ENCODE measurements around the gene SMOC1.

SMOC1 gene

DNA sequence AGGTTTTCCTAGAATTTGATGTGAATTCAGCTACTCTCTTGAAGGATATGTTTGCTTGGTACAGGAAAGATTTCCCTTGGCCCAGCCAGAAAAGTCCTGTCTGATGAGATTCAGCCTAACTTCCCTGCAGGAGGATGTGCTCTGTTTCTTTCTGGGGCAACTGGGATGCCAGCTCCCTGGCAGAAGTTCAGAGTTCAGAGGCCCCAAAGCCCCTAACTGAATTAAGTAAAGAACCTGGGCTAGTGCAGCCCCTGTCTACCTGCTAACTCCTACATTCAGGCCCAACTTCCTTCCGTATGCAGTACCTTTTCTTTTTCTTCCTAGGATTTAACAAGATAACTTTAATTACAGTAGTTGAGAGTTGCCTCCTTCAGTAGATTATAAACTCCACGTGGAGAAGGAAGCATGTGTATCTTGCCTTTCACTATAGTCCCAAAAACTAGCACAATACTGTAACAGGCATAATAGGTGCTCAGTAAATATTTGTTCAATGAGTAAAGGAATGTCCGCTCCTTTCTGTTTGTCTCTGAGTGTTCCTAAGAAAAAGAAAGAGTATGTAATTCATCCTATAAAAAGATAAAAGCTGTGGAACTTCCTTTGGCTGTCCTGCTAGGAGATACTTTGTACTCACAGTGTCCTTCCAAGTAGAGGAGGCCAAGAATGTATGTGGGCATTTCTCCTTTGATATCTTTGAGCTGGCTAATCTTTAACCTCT, 168.5 kb downstream of the SMOC1 start:
- TF ChIP-seq, protein P1, sequence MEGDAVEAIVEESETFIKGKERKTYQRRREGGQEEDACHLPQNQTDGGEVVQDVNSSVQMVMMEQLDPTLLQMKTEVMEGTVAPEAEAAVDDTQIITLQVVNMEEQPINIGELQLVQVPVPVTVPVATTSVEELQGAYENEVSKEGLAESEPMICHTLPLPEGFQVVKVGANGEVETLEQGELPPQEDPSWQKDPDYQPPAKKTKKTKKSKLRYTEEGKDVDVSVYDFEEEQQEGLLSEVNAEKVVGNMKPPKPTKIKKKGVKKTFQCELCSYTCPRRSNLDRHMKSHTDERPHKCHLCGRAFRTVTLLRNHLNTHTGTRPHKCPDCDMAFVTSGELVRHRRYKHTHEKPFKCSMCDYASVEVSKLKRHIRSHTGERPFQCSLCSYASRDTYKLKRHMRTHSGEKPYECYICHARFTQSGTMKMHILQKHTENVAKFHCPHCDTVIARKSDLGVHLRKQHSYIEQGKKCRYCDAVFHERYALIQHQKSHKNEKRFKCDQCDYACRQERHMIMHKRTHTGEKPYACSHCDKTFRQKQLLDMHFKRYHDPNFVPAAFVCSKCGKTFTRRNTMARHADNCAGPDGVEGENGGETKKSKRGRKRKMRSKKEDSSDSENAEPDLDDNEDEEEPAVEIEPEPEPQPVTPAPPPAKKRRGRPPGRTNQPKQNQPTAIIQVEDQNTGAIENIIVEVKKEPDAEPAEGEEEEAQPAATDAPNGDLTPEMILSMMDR (IDR thresholded peaks at IDR 0.05; ENCODE audit: insufficient read depth, low read depth, low read length, missing control alignments), result no peak
- H3K4me3 ChIP-seq (ENCODE audit: low read depth, low read length), result no peak overlapping the region
- no peak for DNase-seq (ENCODE audit: low read depth)

DNA sequence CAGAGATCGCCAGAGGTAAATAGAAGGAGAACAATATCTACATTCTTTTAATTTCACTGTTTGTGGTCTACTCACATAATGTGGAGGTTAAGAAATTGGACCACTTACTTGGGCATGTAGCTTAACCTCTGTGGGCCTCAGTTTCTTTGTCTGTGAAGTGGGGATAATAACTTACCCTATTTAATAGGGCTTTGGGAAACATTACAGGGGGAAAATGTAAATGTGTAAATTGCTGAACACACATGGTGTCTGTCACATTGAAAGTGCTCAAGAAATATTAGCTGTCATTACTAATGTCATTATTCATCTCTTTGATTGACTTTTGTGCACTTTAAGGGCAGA, 169.1 kb downstream of the SMOC1 start:
- DNase-seq (ENCODE audit: low read depth), result no peak
- H3K4me3 ChIP-seq (ENCODE audit: low read depth, low read length), result no peak overlapping the region
- TF ChIP-seq, protein P1 (IDR thresholded peaks at IDR 0.05; ENCODE audit: insufficient read depth, low read depth, low read length, missing control alignments), result no peak

DNA sequence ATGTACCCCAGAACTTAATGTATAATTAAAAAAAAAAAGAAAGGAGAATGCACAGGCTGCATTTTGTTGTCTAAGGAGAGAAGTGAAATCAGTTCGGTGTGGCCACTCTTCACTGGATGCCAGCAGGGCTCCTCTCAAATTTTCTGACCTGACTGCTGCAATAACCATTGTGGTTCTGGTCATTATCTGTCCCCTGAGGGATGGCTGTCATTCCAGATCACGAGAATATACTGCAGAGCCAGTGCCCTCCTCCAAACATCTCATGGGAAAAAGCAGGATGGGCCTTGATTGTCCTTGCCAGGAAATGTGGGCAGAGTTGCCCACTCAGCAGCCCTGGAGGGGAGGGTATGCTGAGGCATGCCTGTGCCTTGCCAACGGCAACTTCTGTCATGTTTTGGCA, 170.4 kb downstream of the SMOC1 start:
- H3K4me3 ChIP-seq (ENCODE audit: low read depth, low read length), result no peak overlapping the region
- DNase-seq (ENCODE audit: low read depth), result no peak
- TF ChIP-seq, protein P1 (IDR thresholded peaks at IDR 0.05; ENCODE audit: insufficient read depth, low read depth, low read length, missing control alignments), result no peak

DNA sequence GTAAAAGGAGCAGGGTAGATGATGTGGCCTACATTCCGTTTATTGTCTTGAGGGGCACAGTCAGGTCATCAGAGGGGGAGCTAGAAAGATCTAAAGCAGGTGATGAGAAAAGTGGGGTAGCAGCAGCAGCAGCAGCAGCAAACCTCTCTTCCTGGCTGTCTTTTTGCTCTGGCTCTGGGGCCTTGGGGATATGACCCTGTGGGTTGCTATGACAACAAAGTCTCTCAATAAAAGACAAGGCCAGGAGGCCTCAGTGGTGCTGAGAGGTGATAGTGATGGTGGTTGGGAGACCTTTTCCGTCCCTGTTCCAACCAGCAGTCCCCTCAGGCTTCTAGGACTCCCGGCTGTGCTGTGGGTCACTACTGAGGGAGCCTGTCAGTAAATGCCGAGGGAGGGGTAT, 170.9 kb downstream of the SMOC1 start:
- DNase-seq (ENCODE audit: low read depth), result no peak
- TF ChIP-seq, protein P1 (IDR thresholded peaks at IDR 0.05; ENCODE audit: insufficient read depth, low read depth, low read length, missing control alignments), result no peak
- no peak overlapping the region for H3K4me3 ChIP-seq (ENCODE audit: low read depth, low read length)

DNA sequence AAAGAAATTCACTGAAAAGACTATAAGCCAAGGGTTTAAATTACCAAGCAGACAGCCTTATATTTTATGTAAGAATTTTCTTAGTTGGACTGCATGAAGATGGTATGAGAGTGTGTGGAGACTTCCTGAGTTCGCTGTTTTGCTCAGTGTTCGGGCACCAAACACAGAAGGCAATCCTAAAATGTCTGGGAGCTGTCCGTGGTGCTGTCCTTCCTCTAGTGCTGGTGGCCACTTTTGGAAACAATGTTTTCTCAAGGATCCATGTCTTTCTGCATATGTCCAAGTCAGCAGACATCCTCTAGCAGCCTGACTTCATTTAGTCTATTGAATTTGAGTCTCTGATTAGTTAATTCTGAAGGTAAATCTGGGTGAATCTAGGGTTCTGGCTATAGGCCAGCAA, 173.8 kb downstream of the SMOC1 start:
- H3K4me3 ChIP-seq (ENCODE audit: low read depth, low read length), result no peak overlapping the region
- DNase-seq (ENCODE audit: low read depth), result peak; percentile 14

DNA sequence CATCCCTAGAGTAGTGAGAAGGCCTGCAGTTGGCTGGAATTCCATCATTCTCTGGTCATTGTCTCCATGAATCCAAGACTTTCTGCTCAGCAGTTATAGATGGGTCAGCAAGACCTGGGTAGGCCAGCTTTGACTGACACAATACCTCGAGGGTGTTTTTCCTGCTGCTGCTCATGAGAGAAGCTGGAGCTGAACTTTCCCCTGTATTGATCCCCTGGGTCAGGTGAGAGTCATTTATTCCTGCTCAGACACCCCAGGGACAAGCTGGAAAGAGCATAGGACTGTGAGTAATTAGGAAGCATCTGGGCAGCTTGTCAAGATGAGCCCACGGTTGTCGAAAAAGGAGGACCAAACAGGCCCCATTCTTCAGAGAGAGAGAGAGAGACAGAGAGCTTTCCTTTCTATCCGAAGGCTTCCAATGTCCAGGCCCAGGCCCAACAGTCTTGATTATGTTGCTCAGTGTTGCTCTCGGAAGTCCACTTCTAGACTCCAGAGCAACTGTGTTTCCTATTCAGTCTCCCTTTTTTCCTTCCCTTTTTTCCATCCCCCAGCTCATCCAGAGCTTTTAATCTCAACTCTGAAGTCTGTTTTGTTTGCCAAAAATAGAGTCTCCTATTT, 178.4 kb downstream of the SMOC1 start:
- H3K4me3 ChIP-seq (ENCODE audit: low read depth, low read length), result no peak overlapping the region
- TF ChIP-seq, protein P1 (IDR thresholded peaks at IDR 0.05; ENCODE audit: insufficient read depth, low read depth, low read length, missing control alignments), result no peak
- DNase-seq (ENCODE audit: low read depth), result no peak

More for the DNA sequence above, 173.8 kb downstream of the SMOC1 start:
- TF ChIP-seq, protein P1 (IDR thresholded peaks at IDR 0.05; ENCODE audit: insufficient read depth, low read depth, low read length, missing control alignments), result no peak

DNA sequence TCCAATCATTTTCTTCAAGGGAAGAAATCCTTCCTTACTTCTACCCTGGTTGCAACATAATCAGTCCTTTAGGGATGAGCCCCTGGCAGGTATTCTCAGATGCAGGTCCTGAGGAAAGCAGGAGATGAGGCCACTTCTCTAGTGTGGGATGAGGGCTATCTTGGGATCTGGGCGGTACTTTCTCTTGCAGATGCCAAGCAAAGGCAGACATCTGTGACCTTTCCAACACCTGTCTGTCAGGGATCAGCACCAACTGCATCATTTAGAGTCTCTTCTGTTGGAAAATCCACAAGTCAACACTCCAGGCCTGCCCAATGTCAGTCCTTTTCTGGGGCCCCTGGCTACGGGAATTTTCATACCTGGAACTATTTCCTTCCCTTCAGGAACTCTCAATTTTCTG, 180.3 kb downstream of the SMOC1 start:
- TF ChIP-seq, protein P1 (IDR thresholded peaks at IDR 0.05; ENCODE audit: insufficient read depth, low read depth, low read length, missing control alignments), result no peak
- no peak overlapping the region for H3K4me3 ChIP-seq (ENCODE audit: low read depth, low read length)
- no peak for DNase-seq (ENCODE audit: low read depth)

Data from GM12865 (cell line).